ENCODE data around the gene PIM1. TPM values are rescaled to one million over a fixed set of nuclear protein-coding genes. Genes with fewer than 3 reads are reported as not detected.

The PIM1 gene
- total RNA-seq, 2 experiments from 2014 or later = 428 to 445 TPM

- no peak for DNase-seq
- Mint-ChIP-seq H3K4me1 (peaks cover 30% of the 10 kb centered on the region), H3K27me3 (no peaks in the 10 kb centered on the region), H3K36me3 (peaks cover 51% of the 10 kb centered on the region), H3K9me3 (no peaks in the 10 kb centered on the region), H3K27ac (peak overlapping the region; percentile 97), H3K4me3 (peak overlapping the region; percentile 89)
- POLR2A ChIA-PET = interaction anchor here (0.6 to 17.2 kb wide), 22 partner anchors 7 to 573 kb away, joined by 3 to 580 read pairs (median 6); partner anchors contain the start of gene C6orf89
- ATAC-seq (ENCODE audit: low read depth) = no peak
Observed at GRCh38 chr6:37170273-37171200, 585 bp downstream of the PIM1 start.

GRCh38 chr6:37171201-37171969 is 1.4 kb downstream of the PIM1 start:
- Mint-ChIP-seq H3K27me3 (no peaks in the 10 kb centered on the region), H3K4me1 (peaks cover 38% of the 10 kb centered on the region), H3K27ac (peak overlapping the region; percentile 97), H3K36me3 (peaks cover 59% of the 10 kb centered on the region), H3K4me3 (peak overlapping the region; percentile 89), H3K9me3 (no peaks in the 10 kb centered on the region)
- no peak for ATAC-seq (ENCODE audit: low read depth)
- POLR2A ChIA-PET = interaction anchor here (0.6 to 17.2 kb wide), 24 partner anchors 10 to 574 kb away, joined by 3 to 580 read pairs (median 4); partner anchors contain the start of genes C6orf89 and MTCH1
- peak; percentile 68 for DNase-seq

- no peaks in the 10 kb centered on the region for H3K9me3 Mint-ChIP-seq
- H3K27me3 Mint-ChIP-seq = no peaks in the 10 kb centered on the region
- DNase-seq (peak; percentile 84), ATAC-seq (ENCODE audit: low read depth) (peak; percentile 19)
- peak overlapping the region; percentile 89 for H3K4me3 Mint-ChIP-seq
- peak overlapping the region; percentile 97 for H3K27ac Mint-ChIP-seq
- peaks cover 67% of the 10 kb centered on the region for H3K36me3 Mint-ChIP-seq
- POLR2A ChIA-PET = interaction anchor here (0.5 to 17.2 kb wide), 19 partner anchors 10 to 575 kb away, joined by 3 to 580 read pairs (median 5); partner anchors contain the start of gene MTCH1
- peaks cover 46% of the 10 kb centered on the region for H3K4me1 Mint-ChIP-seq
Observed at GRCh38 chr6:37171970-37172812, 2.2 kb downstream of the PIM1 start.

GRCh38 chr6:37172912-37173492 is 3.0 kb downstream of the PIM1 start:
- POLR2A ChIA-PET = interaction anchor here (0.6 to 17.2 kb wide), 13 partner anchors 9 to 486 kb away, joined by 3 to 580 read pairs (median 19); partner anchors contain the start of gene MTCH1
- H3K27me3 Mint-ChIP-seq = no peaks in the 10 kb centered on the region
- peak overlapping the region; percentile 89 for H3K4me3 Mint-ChIP-seq
- no peaks in the 10 kb centered on the region for H3K9me3 Mint-ChIP-seq
- no peak for DNase-seq
- peak overlapping the region; percentile 97 for H3K27ac Mint-ChIP-seq
- peaks cover 75% of the 10 kb centered on the region for H3K36me3 Mint-ChIP-seq
- ATAC-seq (ENCODE audit: low read depth) = no peak
- H3K4me1 Mint-ChIP-seq = peaks cover 51% of the 10 kb centered on the region

- Mint-ChIP-seq H3K4me3 (peak overlapping the region; percentile 89), H3K27ac (peak overlapping the region; percentile 97), H3K36me3 (peaks cover 77% of the 10 kb centered on the region), H3K4me1 (peaks cover 48% of the 10 kb centered on the region), H3K27me3 (no peaks in the 10 kb centered on the region), H3K9me3 (no peaks in the 10 kb centered on the region)
- ATAC-seq (ENCODE audit: low read depth) = no peak
- no peak for DNase-seq
- POLR2A ChIA-PET = interaction anchor here (2.3 to 17.2 kb wide), 8 partner anchors 9 to 149 kb away, joined by 10 to 580 read pairs (median 218); no protein-coding TSS in a partner anchor
Observed at GRCh38 chr6:37173493-37174195, 3.7 kb downstream of the PIM1 start.

GRCh38 chr6:37174196-37174514 is 4.2 kb downstream of the PIM1 start:
- Mint-ChIP-seq H3K27ac (peak overlapping the region; percentile 97), H3K9me3 (no peaks in the 10 kb centered on the region), H3K27me3 (no peaks in the 10 kb centered on the region), H3K4me1 (peaks cover 48% of the 10 kb centered on the region), H3K36me3 (peaks cover 77% of the 10 kb centered on the region), H3K4me3 (peak overlapping the region; percentile 89)
- ATAC-seq (ENCODE audit: low read depth) = no peak
- POLR2A ChIA-PET = interaction anchor here (2.3 to 17.2 kb wide), 7 partner anchors 8 to 149 kb away, joined by 10 to 580 read pairs (median 315); no protein-coding TSS in a partner anchor
- DNase-seq = no peak

- H3K27ac Mint-ChIP-seq = peak overlapping the region; percentile 97
- no peaks in the 10 kb centered on the region for H3K27me3 Mint-ChIP-seq
- peaks cover 74% of the 10 kb centered on the region for H3K36me3 Mint-ChIP-seq
- ATAC-seq (ENCODE audit: low read depth) = no peak
- DNase-seq = no peak
- H3K4me3 Mint-ChIP-seq = peak overlapping the region; percentile 89
- POLR2A ChIA-PET = interaction anchor here (2.3 to 17.2 kb wide), 8 partner anchors 7 to 150 kb away, joined by 10 to 580 read pairs (median 218); no protein-coding TSS in a partner anchor
- no peaks in the 10 kb centered on the region for H3K9me3 Mint-ChIP-seq
- H3K4me1 Mint-ChIP-seq = peaks cover 51% of the 10 kb centered on the region
Observed at GRCh38 chr6:37174515-37175331, 4.8 kb downstream of the PIM1 start.

- peak overlapping the region; percentile 89 for H3K4me3 Mint-ChIP-seq
- DNase-seq (no peak), ATAC-seq (ENCODE audit: low read depth) (no peak)
- H3K4me1 Mint-ChIP-seq = peaks cover 57% of the 10 kb centered on the region
- POLR2A ChIA-PET = interaction anchor here (0.6 to 17.2 kb wide), 11 partner anchors 7 to 579 kb away, joined by 3 to 580 read pairs (median 10); no protein-coding TSS in a partner anchor
- no peaks in the 10 kb centered on the region for H3K27me3 Mint-ChIP-seq
- H3K27ac Mint-ChIP-seq = peak overlapping the region; percentile 97
- peaks cover 74% of the 10 kb centered on the region for H3K36me3 Mint-ChIP-seq
- no peaks in the 10 kb centered on the region for H3K9me3 Mint-ChIP-seq
Observed at GRCh38 chr6:37175332-37176267, 5.6 kb downstream of the PIM1 start.

- DNase-seq (no peak), ATAC-seq (ENCODE audit: low read depth) (no peak)
- Mint-ChIP-seq H3K36me3 (peaks cover 68% of the 10 kb centered on the region), H3K27ac (peak overlapping the region; percentile 97), H3K27me3 (no peaks in the 10 kb centered on the region), H3K4me1 (peaks cover 61% of the 10 kb centered on the region), H3K4me3 (peak overlapping the region; percentile 89), H3K9me3 (no peaks in the 10 kb centered on the region)
- POLR2A ChIA-PET = interaction anchor here (0.7 to 17.2 kb wide), 10 partner anchors 6 to 261 kb away, joined by 3 to 580 read pairs (median 65); no protein-coding TSS in a partner anchor
Observed at GRCh38 chr6:37176268-37177076, 6.5 kb downstream of the PIM1 start.
